ENCODE results near the gene GPR55. TPM values are rescaled to one million over a fixed set of nuclear protein-coding genes. Genes with fewer than 3 reads are reported as not detected.

Gene GPR55
- total and polyA plus RNA-seq, 2 of the 8 experiments (the other 6 are each of a cell fraction or from before 2014, with no cell fraction given): not detected

DNA sequence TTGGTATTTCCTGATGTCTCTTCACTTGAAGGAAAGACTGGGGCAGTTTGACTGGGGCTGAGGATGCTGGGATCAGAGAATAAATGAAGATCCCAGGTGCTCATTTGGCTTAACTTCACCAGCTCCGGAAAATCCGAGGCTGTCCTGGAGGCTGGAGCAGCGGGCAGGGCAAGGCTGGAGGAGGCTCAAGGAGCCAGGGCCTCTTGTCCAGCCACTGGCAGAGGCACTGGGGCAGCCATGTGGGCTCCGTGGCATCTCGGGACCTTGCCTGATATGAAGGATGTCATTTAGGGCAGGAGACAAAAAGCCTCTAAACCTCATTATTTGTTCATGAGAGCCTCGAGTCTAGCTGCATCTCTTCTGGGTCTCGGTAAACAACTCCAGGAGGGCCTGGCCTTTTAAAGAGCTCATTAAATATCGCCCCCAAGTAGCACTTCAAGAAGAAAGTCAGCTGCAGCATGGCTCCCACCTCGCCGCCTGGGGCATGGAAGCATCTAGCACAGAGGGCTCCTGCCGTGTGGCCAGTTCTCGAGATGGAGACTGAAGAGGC lies 13.5 kb upstream of the GPR55 start:
- Histone ChIP-seq H3K14ac (ENCODE audit: insufficient read length) (no peak overlapping the region), H2AK5ac (ENCODE audit: low read depth, low read length) (no peak overlapping the region), H3K9me3 (ENCODE audit: insufficient read depth in 2 of 2, low read depth in 1 of 2, low read length in 1 of 2) (no peaks in the 10 kb centered on the region), H3K4me1 (replicated peaks in 1 of 4; ENCODE audit: control insufficient read depth in 3 of 4, insufficient read depth in 4 of 4, low read length in 3 of 4) (peaks cover 0 to 4% (median 2%) of the 10 kb centered on the region in 4 experiments; a peak in 2 of 7 replicates), H3K27me3 (replicated peaks in 1 of 4; ENCODE audit: control insufficient read depth in 3 of 4, extremely low read depth in 1 of 4, insufficient read depth in 3 of 4, low read length in 3 of 4) (no peaks in the 10 kb centered on the region), H4K8ac (ENCODE audit: extremely low read depth, insufficient read depth, low read length) (no peak overlapping the region), H3K4ac (replicated peaks; ENCODE audit: insufficient read length, low read depth, low read length) (no peak overlapping the region), H2BK15ac (ENCODE audit: low read length) (no peak overlapping the region), H3K79me2 (ENCODE audit: control insufficient read depth in 1 of 2, insufficient read depth in 2 of 2, low read length in 2 of 2) (no peaks in the 10 kb centered on the region), H4K5ac (ENCODE audit: insufficient read length, low read depth, low read length) (no peak overlapping the region), H3K79me1 (ENCODE audit: low read depth, low read length) (no peaks in the 10 kb centered on the region), H2BK12ac (ENCODE audit: low read depth, low read length) (no peak overlapping the region), H3K56ac (replicated peaks; ENCODE audit: insufficient read length, low read depth, low read length) (no peak overlapping the region), H3K4me2 (ENCODE audit: insufficient read depth in 1 of 2, low read depth in 2 of 2, low read length in 2 of 2) (no peak overlapping the region), H2BK5ac (ENCODE audit: low read depth, low read length) (no peak overlapping the region), H3K23ac (ENCODE audit: insufficient read length) (no peak overlapping the region), H3K27ac (ENCODE audit: low read depth, low read length) (no peak overlapping the region), H2BK120ac (replicated peaks; ENCODE audit: low read depth, low read length) (no peak overlapping the region), H3K4me3 (ENCODE audit: extremely low read depth in 1 of 4, insufficient read depth in 2 of 4, low read depth in 3 of 4, low read length in 4 of 4) (no peak overlapping the region), H4K20me1 (replicated peaks in 1 of 2; ENCODE audit: control insufficient read depth in 1 of 2, insufficient read depth in 2 of 2, low read length in 2 of 2) (no peaks in the 10 kb centered on the region), H3K23me2 (ENCODE audit: low read depth, low read length) (no peaks in the 10 kb centered on the region), H3K9ac (replicated peaks in 1 of 4; ENCODE audit: extremely low read depth in 1 of 4, low read depth in 3 of 4, low read length in 3 of 4) (no peak overlapping the region), H3K18ac (ENCODE audit: extremely low read depth, low read length) (no peak overlapping the region), H4K91ac (replicated peaks; ENCODE audit: insufficient read length, low read length) (no peak overlapping the region), H2BK20ac (ENCODE audit: low read length) (no peak overlapping the region), H2AFZ (ENCODE audit: low read length) (no peak overlapping the region), H3K36me3 (ENCODE audit: control insufficient read depth in 2 of 4, insufficient read depth in 4 of 4, low read length in 3 of 4) (no peaks in the 10 kb centered on the region)
- CTCF ChIA-PET (ENCODE audit: partially characterized antibody): interaction anchor here (0.7 to 7.1 kb wide), 8 partner anchors 13 to 528 kb away, joined by 3 to 49 read pairs (median 3); partner anchors contain the start of gene GPR55
- POLR2A ChIA-PET (ENCODE audit: partially characterized antibody): no interaction called here
- DNase-seq (ENCODE audit: low read depth in 1 of 2, low spot score in 2 of 2): peak in 1 of 2 experiments; percentile 37
- 91% methylated on average over 12 of the region's 12 CpGs; no CpG with 5 or more reads in 1 of the 2 experiments for WGBS, 2 experiments (ENCODE audit: extremely low coverage in 1 of 2, insufficient coverage in 1 of 2, insufficient read length in 1 of 2, insufficient replicate concordance in 2 of 2, low coverage in 1 of 2, low lambda C conversion rate in 2 of 2, missing lambda C conversion rate in 1 of 2)
- TF ChIP-seq JUN (IDR thresholded peaks at IDR 0.05; ENCODE audit: low read depth, low read length): no peak
- no peak for FAIRE-seq

Measured in H1 (cell line).